A673 (cell line): Measurements from ENCODE around the gene ABCA5. TPM values are rescaled to one million over a fixed set of nuclear protein-coding genes. Genes with fewer than 3 reads are reported as not detected.

Experiments
- BruUV-seq: library from RNA; stranded (reverse); fragments of 400-500 nt; replicated peaks from 2 replicates; lab custom pipeline; 2021; lab: Mats Ljungman, UMichigan
- CTCF ChIA-PET: fragments of 300-600 bp; sonication (Branson Sonifier 250); formaldehyde crosslinking; loops from one replicate; lab custom pipeline; 2022; ENCODE audit warnings: antibody characterized with exemption; lab: Charles Lee
- POLR2A ChIA-PET: fragments of 300-600 bp; sonication (Branson Sonifier 250); formaldehyde crosslinking; loops from one replicate; lab custom pipeline; 2022; ENCODE audit warnings: antibody characterized with exemption; ENCODE audit not compliant: low non-redundant PET; lab: Charles Lee
- DNase-seq: peaks from one replicate; pipeline ENCODE4 v3.0.0-alpha.2; 2015; ENCODE audit warnings: low spot score
- H3K27ac ChIP-seq: fragments of 200-600 bp; sonication (generic); 2 replicates; pipeline ENCODE4 v1.5.1; 2016; ENCODE audit warnings: mixed run types, low read depth, mild to moderate bottlenecking, mixed read lengths, antibody characterized with exemption, low read length; ENCODE audit not compliant: poor library complexity, severe bottlenecking
- H3K27me3 ChIP-seq: fragments of 200-600 bp; sonication (generic); replicated peaks from 2 replicates; pipeline ENCODE4 v1.6.1; 2017; ENCODE audit warnings: mixed run types, low read depth, mild to moderate bottlenecking, mixed read lengths, antibody characterized with exemption, low read length; ENCODE audit not compliant: insufficient read depth, poor library complexity
- H3K36me3 ChIP-seq: fragments of 200-600 bp; sonication (generic); 2 replicates; pipeline ENCODE4 v1.6.1; 2016; ENCODE audit warnings: mixed run types, mild to moderate bottlenecking, mixed read lengths, antibody characterized with exemption, low read length; ENCODE audit not compliant: insufficient read depth, poor library complexity, severe bottlenecking
- H3K4me1 ChIP-seq: fragments of 200-600 bp; sonication (generic); 2 replicates; pipeline ENCODE4 v1.6.1; 2017; ENCODE audit warnings: mixed run types, mild to moderate bottlenecking, mixed read lengths, antibody characterized with exemption, low read length; ENCODE audit not compliant: insufficient read depth, poor library complexity, severe bottlenecking
- H3K4me3 ChIP-seq: fragments of 200-600 bp; sonication (generic); 2 replicates; pipeline ENCODE4 v1.5.1; 2016; ENCODE audit warnings: low read depth, mixed run types, mild to moderate bottlenecking, mixed read lengths, low read length; ENCODE audit not compliant: poor library complexity, severe bottlenecking
- H3K9me3 ChIP-seq: fragments of 200-600 bp; sonication (generic); 2 replicates; pipeline ENCODE4 v1.6.1; 2016; ENCODE audit warnings: mixed run types, low read depth, mild to moderate bottlenecking, mixed read lengths, antibody characterized with exemption, low read length; ENCODE audit not compliant: poor library complexity, severe bottlenecking
- CTCF ChIP-seq: fragments of 300-800, 200-600 bp; sonication (generic); conservative IDR thresholded peaks from 2 replicates; pipeline ENCODE4 v1.5.1; 2017; ENCODE audit warnings: low read depth, mild to moderate bottlenecking, antibody characterized with exemption, low read length, moderate library complexity, mixed read lengths
- EZH2 ChIP-seq: fragments of 200-600 bp; sonication (generic); IDR thresholded peaks from 2 replicates; pipeline ENCODE4 v1.6.1; 2017; ENCODE audit warnings: borderline replicate concordance, low read depth, mild to moderate bottlenecking, mixed read lengths, antibody characterized with exemption, low read length; ENCODE audit not compliant: poor library complexity, severe bottlenecking
- intact Hi-C: fragments of 100-400 bp; cut with micrococcal nuclease; formaldehyde crosslinking; loops from one replicate; pipeline ENCODE4 v1.10.0; 2022; ENCODE audit not compliant: unreplicated experiment
- total RNA-seq: library from RNA; stranded (reverse); gene quantifications from 2 replicates; pipeline ENCODE4 v1.2.3, GENCODE V29; 2021

Gene ABCA5
- total RNA-seq, 1 experiment from 2014 or later: 14.7 TPM

- ChIA-PET CTCF (interaction anchor here (0.7 to 1.2 kb wide), 2 partner anchors 474 to 710 kb away, joined by 3 to 4 read pairs; no protein-coding TSS in a partner anchor), POLR2A (no interaction called here)
- no peak for DNase-seq
- no peak for TF ChIP-seq CTCF
- no TSS peak for BruUV-seq
- peak overlapping the region; percentile 39 for H3K27ac ChIP-seq
- H3K36me3 ChIP-seq: no peaks in the 10 kb centered on the region
- no peaks in the 10 kb centered on the region for H3K27me3 ChIP-seq
- no peaks in the 10 kb centered on the region for H3K9me3 ChIP-seq
- H3K4me1 ChIP-seq: peaks cover 10% of the 10 kb centered on the region
- intact Hi-C loops: loop anchor here (2.0 to 5.0 kb wide), 3 partner anchors 277 to 779 kb away; no protein-coding TSS in a partner anchor
- H3K4me3 ChIP-seq: peak overlapping the region; percentile 9
These were observed 81.3 kb downstream of the ABCA5 start for GRCh38 chr17:69245617-69246016.

GRCh38 chr17:69239611-69240600 is 87.0 kb downstream of the ABCA5 start:
- no TSS peak for BruUV-seq
- TF ChIP-seq CTCF: no peak
- no peak for TF ChIP-seq EZH2
- no peaks in the 10 kb centered on the region for H3K36me3 ChIP-seq
- DNase-seq: no peak
- CTCF ChIA-PET: interaction anchor here (0.6 kb wide), 1 partner anchor 1535 kb away, joined by 5 read pairs; no protein-coding TSS in a partner anchor
- POLR2A ChIA-PET: no interaction called here
- intact Hi-C loops: loop anchor here (5.0 kb wide), 2 partner anchors 178 to 258 kb away; partner anchors contain the start of gene ABCA9
- H3K27me3 ChIP-seq: no peaks in the 10 kb centered on the region
- H3K27ac ChIP-seq: no peak overlapping the region
- no peak overlapping the region for H3K4me3 ChIP-seq
- peaks cover 16% of the 10 kb centered on the region for H3K4me1 ChIP-seq
- H3K9me3 ChIP-seq: no peaks in the 10 kb centered on the region

- no peak for DNase-seq
- H3K36me3 ChIP-seq: no peaks in the 10 kb centered on the region
- H3K27ac ChIP-seq: no peak overlapping the region
- TF ChIP-seq CTCF (no peak), EZH2 (no peak)
- CTCF ChIA-PET: interaction anchor here (1.1 kb wide), 1 partner anchor 460 kb away, joined by 3 read pairs; no protein-coding TSS in a partner anchor
- POLR2A ChIA-PET: no interaction called here
- intact Hi-C loops: loop anchor here (5.0 kb wide), 2 partner anchors 175 to 255 kb away; partner anchors contain the start of gene ABCA9
- H3K27me3 ChIP-seq: no peaks in the 10 kb centered on the region
- no peak overlapping the region for H3K4me3 ChIP-seq
- H3K4me1 ChIP-seq: peaks cover 16% of the 10 kb centered on the region
- peaks cover 10% of the 10 kb centered on the region for H3K9me3 ChIP-seq
- BruUV-seq: no TSS peak
These were observed 90.0 kb downstream of the ABCA5 start for GRCh38 chr17:69236946-69237345.
